CD4-positive, alpha-beta T cell (primary cell): ENCODE results near the gene STIMATE. TPM values are rescaled to one million over a fixed set of nuclear protein-coding genes. Genes with fewer than 3 reads are reported as not detected.

ENCODE experiments used
- ATAC-seq: fragments of 200-7000 bp; cut with Tn5 transposase; one replicate; pipeline ENCODE4 v1.10.0; 2022; ENCODE audit warnings: mild to moderate bottlenecking; ENCODE audit not compliant: poor library complexity
- CTCF ChIA-PET: fragments of 350-600 bp; sonication (Branson Sonifier 250); formaldehyde crosslinking; loops from one replicate; lab custom pipeline; 2021; ENCODE audit warnings: antibody characterized with exemption, inconsistent platforms; lab: Charles Lee
- POLR2A ChIA-PET: fragments of 350-600 bp; sonication (Branson Sonifier 250); formaldehyde crosslinking; loops from one replicate; lab custom pipeline; 2021; ENCODE audit warnings: antibody characterized with exemption, inconsistent platforms; lab: Charles Lee
- DNase-seq, 14 experiments: peaks; one replicate each; pipeline ENCODE4 v3.0.0-alpha.2; 2013 to 2020; ENCODE audit warnings: mixed read lengths in 2 of 14
- H3K27ac ChIP-seq, 2 donors: one replicate each; pipeline versions ENCODE4 v1.5.1 to v1.7.0; 2013; ENCODE audit warnings: low read length in 2 of 2, low read depth in 1 of 2, mild to moderate bottlenecking in 1 of 2
- H3K27me3 ChIP-seq, 2 experiments: 1 replicate in 1 of 2; 2 replicates in 1 of 2; pipeline versions ENCODE4 v1.6.1 to v1.7.0; 2013; ENCODE audit warnings: low read length in 2 of 2, control low read depth in 1 of 2, mild to moderate bottlenecking in 1 of 2, moderate library complexity in 1 of 2; ENCODE audit not compliant: insufficient read depth in 2 of 2, control insufficient read depth in 1 of 2
- H3K36me3 ChIP-seq: one replicate; pipeline ENCODE4 v1.6.1; 2013; ENCODE audit warnings: low read length, control low read depth; ENCODE audit not compliant: insufficient read depth
- H3K4me1 ChIP-seq: one replicate; pipeline ENCODE4 v1.6.1; 2013; ENCODE audit warnings: low read length, control low read depth; ENCODE audit not compliant: insufficient read depth
- H3K4me3 ChIP-seq: one replicate; pipeline ENCODE4 v1.5.1; 2013; ENCODE audit warnings: mild to moderate bottlenecking, low read length, moderate library complexity
- H3K9me3 ChIP-seq, 2 experiments: 1 replicate in 1 of 2; 2 replicates in 1 of 2; pipeline versions ENCODE4 v1.6.1 to v1.7.0; 2013; ENCODE audit warnings: low read length in 2 of 2, mild to moderate bottlenecking in 2 of 2, control low read depth in 1 of 2, moderate library complexity in 1 of 2; ENCODE audit not compliant: control insufficient read depth in 1 of 2, insufficient read depth in 1 of 2
- H3K27ac Mint-ChIP-seq: one replicate; pipeline ENCODE4 v1.8.0; 2020; ENCODE audit warnings: mixed read lengths
- H3K27me3 Mint-ChIP-seq: one replicate; pipeline ENCODE4 v1.8.0; 2021; ENCODE audit warnings: mixed read lengths
- H3K36me3 Mint-ChIP-seq: one replicate; pipeline ENCODE4 v1.8.0; 2021; ENCODE audit warnings: low read depth, mixed read lengths
- H3K4me1 Mint-ChIP-seq: one replicate; pipeline ENCODE4 v1.8.0; 2021; ENCODE audit warnings: low read depth, mixed read lengths
- H3K4me3 Mint-ChIP-seq: one replicate; pipeline ENCODE4 v1.8.0; 2020; ENCODE audit warnings: mild to moderate bottlenecking, mixed read lengths
- H3K9me3 Mint-ChIP-seq: one replicate; pipeline ENCODE4 v1.8.0; 2020; ENCODE audit warnings: mixed read lengths
- CTCF ChIP-seq: fragments of 200-600 bp; IDR thresholded peaks from one replicate; pipeline ENCODE4 v1.8.0; 2022; ENCODE audit warnings: antibody characterized with exemption, mild to moderate bottlenecking
- intact Hi-C, 2 experiments: fragments of 100-400 bp; cut with DNase I in 1 of 2; cut with micrococcal nuclease in 1 of 2; formaldehyde crosslinking; loops; one replicate each; pipeline versions ENCODE4 v1.15.1 to v1.9.0; 2023 to 2025; cut with DNase I, micrococcal nuclease
- total RNA-seq, 174 experiments: library from RNA in 2 of 174; stranded (reverse) in 2 of 174; gene quantifications; one replicate each; pipeline ENCODE4 v1.2.3 and lab custom pipeline; 2021 to 2026

Gene STIMATE
- total RNA-seq, 2 experiments from 2014 or later = 39.8 to 42.6 TPM

DNA sequence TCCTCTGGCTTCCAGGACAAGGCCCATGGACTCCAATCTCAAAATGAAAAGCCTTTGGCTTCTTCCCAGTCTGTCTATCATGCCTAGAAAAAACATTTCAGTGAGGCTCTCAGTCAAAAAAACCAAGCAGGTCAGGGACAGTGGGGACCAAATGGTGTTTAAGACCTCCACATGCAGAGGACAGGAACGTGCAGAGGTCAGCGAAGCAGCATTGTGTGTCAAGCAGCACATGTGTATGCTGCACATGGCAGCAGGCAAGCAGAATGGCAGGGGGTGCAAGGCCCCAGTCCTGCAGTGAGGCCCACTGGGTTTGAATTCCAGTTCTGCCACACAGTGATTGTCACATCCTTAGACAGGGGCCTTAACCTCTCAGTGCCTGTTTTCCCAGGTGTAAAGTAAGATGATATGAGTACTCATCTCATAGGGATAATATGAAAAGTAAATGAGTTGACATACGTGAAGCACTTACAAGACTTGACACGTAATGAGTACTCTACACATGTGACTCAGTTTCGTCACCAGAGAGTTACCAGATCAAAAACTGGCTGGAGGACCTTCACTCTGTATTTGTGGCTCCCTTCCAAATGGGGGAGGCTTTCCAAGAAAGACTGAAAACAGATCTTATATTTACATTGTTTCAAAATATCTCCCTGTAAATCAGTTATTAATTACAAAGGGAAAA lies 11.2 kb downstream of the STIMATE start:
- Mint-ChIP-seq H3K4me3 (no peak overlapping the region), H3K27ac (no peak overlapping the region), H3K4me1 (peaks cover 21% of the 10 kb centered on the region), H3K36me3 (peaks cover 43% of the 10 kb centered on the region), H3K27me3 (no peaks in the 10 kb centered on the region), H3K9me3 (no peaks in the 10 kb centered on the region)
- H3K36me3 ChIP-seq = peaks cover 18% of the 10 kb centered on the region
- no peaks in the 10 kb centered on the region for H3K9me3 ChIP-seq
- TF ChIP-seq CTCF = no peak
- H3K4me3 ChIP-seq = no peak overlapping the region
- ATAC-seq (no peak), DNase-seq (no peak)
- H3K27me3 ChIP-seq = no peaks in the 10 kb centered on the region
- H3K27ac ChIP-seq = no peak overlapping the region
- ChIA-PET POLR2A (no interaction called here), CTCF (no interaction called here)
- intact Hi-C loops = no loop called here
- peaks cover 13% of the 10 kb centered on the region for H3K4me1 ChIP-seq

GRCh38 chr3:52882377-52882776 lies 15.0 kb downstream of the STIMATE start:
- POLR2A ChIA-PET = no interaction called here
- peaks cover 4% of the 10 kb centered on the region for H3K4me1 Mint-ChIP-seq
- no peaks in the 10 kb centered on the region for H3K27me3 Mint-ChIP-seq
- intact Hi-C loops = no loop called here
- H3K27ac Mint-ChIP-seq = no peak overlapping the region
- CTCF ChIA-PET = no interaction called here
- no peak for TF ChIP-seq CTCF
- Histone ChIP-seq H3K9me3 (no peaks in the 10 kb centered on the region), H3K27me3 (no peaks in the 10 kb centered on the region), H3K36me3 (peaks cover 16% of the 10 kb centered on the region), H3K27ac (no peak overlapping the region), H3K4me1 (peaks cover 2% of the 10 kb centered on the region), H3K4me3 (no peak overlapping the region)
- no peak overlapping the region for H3K4me3 Mint-ChIP-seq
- peaks cover 49% of the 10 kb centered on the region for H3K36me3 Mint-ChIP-seq
- no peak for DNase-seq
- no peaks in the 10 kb centered on the region for H3K9me3 Mint-ChIP-seq
- ATAC-seq = no peak

GRCh38 chr3:52881871-52882270 lies 15.5 kb downstream of the STIMATE start:
- no peaks in the 10 kb centered on the region for H3K27me3 Mint-ChIP-seq
- no peaks in the 10 kb centered on the region for H3K9me3 Mint-ChIP-seq
- Histone ChIP-seq H3K9me3 (no peaks in the 10 kb centered on the region), H3K36me3 (peaks cover 16% of the 10 kb centered on the region), H3K4me1 (peaks cover 4% of the 10 kb centered on the region), H3K27me3 (no peaks in the 10 kb centered on the region), H3K4me3 (no peak overlapping the region), H3K27ac (no peak overlapping the region)
- H3K4me3 Mint-ChIP-seq = no peak overlapping the region
- no peak for TF ChIP-seq CTCF
- H3K36me3 Mint-ChIP-seq = peaks cover 49% of the 10 kb centered on the region
- H3K4me1 Mint-ChIP-seq = peaks cover 4% of the 10 kb centered on the region
- intact Hi-C loops = no loop called here
- CTCF ChIA-PET = no interaction called here
- ATAC-seq (no peak), DNase-seq (no peak)
- no peak overlapping the region for H3K27ac Mint-ChIP-seq
- POLR2A ChIA-PET = no interaction called here
